IPS-15b (cell line): Measurements from ENCODE around the gene EPHB4.
"Not testable (repeated sequence)": the region's sequence is repeated elsewhere in the genome, so short reads cannot be mapped to it uniquely, and the experiment has no call there.

ENCODE experiments used
- H3K27me3 ChIP-seq: one replicate; pipeline ENCODE4 v1.6.1; 2013; ENCODE audit warnings: low read length; ENCODE audit not compliant: control insufficient read depth, insufficient read depth
- H3K36me3 ChIP-seq: one replicate; pipeline ENCODE4 v1.6.1; 2013; ENCODE audit warnings: low read length; ENCODE audit not compliant: control insufficient read depth, insufficient read depth
- H3K4me1 ChIP-seq: one replicate; pipeline ENCODE4 v1.6.1; 2013; ENCODE audit warnings: mild to moderate bottlenecking, low read length; ENCODE audit not compliant: control insufficient read depth, insufficient read depth
- H3K4me3 ChIP-seq: one replicate; pipeline ENCODE4 v1.5.1; 2013; ENCODE audit warnings: low read depth, low read length
- H3K9ac ChIP-seq: one replicate; pipeline ENCODE4 v1.6.1; 2013; ENCODE audit warnings: low read depth, mild to moderate bottlenecking, low read length
- H3K9me3 ChIP-seq: one replicate; pipeline ENCODE4 v1.6.1; 2013; ENCODE audit warnings: mild to moderate bottlenecking, low read length; ENCODE audit not compliant: control insufficient read depth, insufficient read depth

The EPHB4 gene

GRCh38 chr7:100864263-100864845 is 37.0 kb upstream of the EPHB4 start:
- Histone ChIP-seq H3K4me3 (no peak overlapping the region), H3K36me3 (peaks cover 40% of the 10 kb centered on the region), H3K4me1 (peaks cover 4% of the 10 kb centered on the region), H3K9me3 (no peaks in the 10 kb centered on the region), H3K9ac (no peak overlapping the region), H3K27me3 (no peaks in the 10 kb centered on the region)

GRCh38 chr7:100863406-100863950 is 36.2 kb upstream of the EPHB4 start:
- no peaks in the 10 kb centered on the region for H3K27me3 ChIP-seq
- peaks cover 34% of the 10 kb centered on the region for H3K36me3 ChIP-seq
- H3K4me3 ChIP-seq, result no peak overlapping the region
- H3K4me1 ChIP-seq, result peaks cover 4% of the 10 kb centered on the region
- H3K9me3 ChIP-seq, result no peaks in the 10 kb centered on the region
- H3K9ac ChIP-seq, result no peak overlapping the region

DNA sequence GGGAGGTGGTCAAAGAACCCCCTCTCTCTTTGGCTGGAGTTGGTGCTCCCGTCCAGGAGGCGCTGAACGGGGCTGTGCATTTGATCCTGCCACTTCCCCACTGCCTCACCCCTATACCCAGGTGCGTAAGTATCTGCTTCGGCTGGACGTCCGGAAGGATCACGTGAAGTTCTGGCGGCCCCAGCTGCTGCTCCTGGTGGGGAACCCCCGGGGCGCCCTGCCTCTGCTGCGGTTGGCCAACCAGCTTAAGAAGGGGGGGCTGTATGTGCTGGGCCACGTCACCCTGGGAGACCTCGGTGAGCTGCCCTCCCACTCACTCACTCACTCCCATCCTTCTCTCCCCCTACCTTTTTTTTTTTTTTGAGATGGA is 34.3 kb upstream of the EPHB4 start:
- Histone ChIP-seq H3K9me3 (no peaks in the 10 kb centered on the region), H3K27me3 (no peaks in the 10 kb centered on the region), H3K4me3 (no peak overlapping the region), H3K36me3 (peaks cover 34% of the 10 kb centered on the region), H3K4me1 (peaks cover 2% of the 10 kb centered on the region), H3K9ac (no peak overlapping the region)

GRCh38 chr7:100860702-100861615 is 33.6 kb upstream of the EPHB4 start:
- no peaks in the 10 kb centered on the region for H3K27me3 ChIP-seq
- H3K9me3 ChIP-seq, result no peaks in the 10 kb centered on the region
- H3K4me3 ChIP-seq, result no peak overlapping the region
- H3K9ac ChIP-seq, result no peak overlapping the region
- peaks cover 34% of the 10 kb centered on the region for H3K36me3 ChIP-seq
- no peaks in the 10 kb centered on the region for H3K4me1 ChIP-seq

DNA sequence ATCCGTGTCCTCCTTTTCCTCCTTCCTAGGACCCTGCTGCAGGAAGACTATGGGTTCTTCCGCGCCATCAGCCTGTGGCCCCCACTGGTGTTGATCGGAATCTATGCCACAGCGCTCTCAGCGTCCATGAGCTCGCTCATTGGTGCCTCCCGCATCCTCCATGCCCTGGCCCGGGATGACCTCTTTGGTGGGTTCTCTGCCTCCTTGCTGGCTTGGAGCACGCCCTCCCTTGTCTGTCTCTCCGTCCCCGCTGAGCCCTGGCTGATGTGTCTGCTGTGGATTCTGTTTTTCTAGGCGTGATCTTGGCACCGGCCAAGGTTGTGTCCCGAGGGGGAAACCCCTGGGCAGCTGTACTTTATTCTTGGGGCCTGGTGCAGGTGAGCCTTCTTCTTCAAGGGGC is 32.5 kb upstream of the EPHB4 start:
- no peak overlapping the region for H3K9ac ChIP-seq
- no peaks in the 10 kb centered on the region for H3K27me3 ChIP-seq
- H3K36me3 ChIP-seq, result peaks cover 34% of the 10 kb centered on the region
- H3K4me1 ChIP-seq, result no peaks in the 10 kb centered on the region
- H3K9me3 ChIP-seq, result no peaks in the 10 kb centered on the region
- no peak overlapping the region for H3K4me3 ChIP-seq

DNA sequence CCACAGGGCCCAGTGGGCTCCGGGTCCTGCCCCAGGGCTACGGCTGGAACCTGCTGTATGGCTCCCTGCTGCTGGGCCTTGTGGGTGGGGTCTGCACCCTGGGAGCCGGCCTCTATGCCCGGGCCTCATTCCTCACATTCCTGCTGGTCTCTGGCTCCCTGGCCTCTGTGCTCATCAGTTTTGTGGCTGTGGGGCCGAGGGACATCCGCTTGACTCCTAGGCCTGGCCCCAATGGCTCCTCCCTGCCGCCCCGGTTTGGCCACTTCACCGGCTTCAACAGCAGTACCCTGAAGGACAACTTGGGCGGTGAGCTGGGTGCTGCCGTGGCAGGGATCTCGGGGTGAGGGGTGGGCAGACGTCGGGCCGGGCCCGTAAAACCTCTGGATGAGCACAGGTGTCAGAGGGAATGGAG is 29.6 kb upstream of the EPHB4 start:
- Histone ChIP-seq H3K27me3 (no peaks in the 10 kb centered on the region), H3K4me3 (no peak overlapping the region), H3K9me3 (no peaks in the 10 kb centered on the region), H3K36me3 (peaks cover 18% of the 10 kb centered on the region), H3K4me1 (peaks cover 3% of the 10 kb centered on the region), H3K9ac (no peak overlapping the region)

DNA sequence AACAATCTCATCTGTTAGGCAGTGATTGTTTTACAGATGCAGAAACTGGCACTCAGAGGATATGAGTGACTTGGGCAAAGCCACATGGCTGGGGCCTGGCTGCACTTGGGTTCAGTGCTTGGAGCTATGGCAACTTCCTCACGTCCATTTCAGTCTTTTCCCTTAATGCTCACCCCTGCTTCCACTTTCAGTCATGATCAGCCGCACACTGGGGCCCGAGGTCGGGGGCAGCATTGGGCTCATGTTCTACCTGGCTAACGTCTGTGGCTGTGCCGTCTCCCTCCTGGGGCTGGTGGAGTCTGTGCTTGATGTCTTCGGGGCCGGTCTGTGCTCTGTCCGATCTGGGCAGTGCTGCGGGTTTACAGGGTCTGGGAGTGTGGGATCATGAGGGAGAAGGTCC is 28.2 kb upstream of the EPHB4 start:
- Histone ChIP-seq H3K4me1 (peaks cover 3% of the 10 kb centered on the region), H3K36me3 (peaks cover 7% of the 10 kb centered on the region), H3K9ac (no peak overlapping the region), H3K27me3 (no peaks in the 10 kb centered on the region), H3K9me3 (no peaks in the 10 kb centered on the region), H3K4me3 (no peak overlapping the region)

DNA sequence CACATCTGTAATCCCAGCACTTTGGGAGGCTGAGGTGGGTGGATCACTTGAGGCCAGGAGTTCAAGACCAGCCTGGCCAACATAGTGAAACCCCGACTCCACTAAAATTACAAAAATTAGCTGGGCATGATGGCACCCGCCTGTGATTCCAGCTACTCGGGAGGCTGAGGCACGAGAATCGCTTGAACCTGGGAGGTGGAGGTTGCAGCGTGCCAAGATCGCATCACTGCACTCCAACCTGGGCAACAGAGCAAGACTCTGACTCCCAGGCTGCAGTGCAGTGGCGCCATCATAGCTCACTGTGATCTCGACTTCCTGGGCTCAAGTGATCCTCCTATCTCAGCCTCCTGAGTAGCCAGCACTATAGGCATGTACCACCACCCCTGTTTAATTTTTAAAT is 27.6 kb upstream of the EPHB4 start:
- not testable (repeated sequence) for H3K36me3 ChIP-seq, H3K27me3 ChIP-seq, H3K4me3 ChIP-seq, H3K9ac ChIP-seq, H3K4me1 ChIP-seq, H3K9me3 ChIP-seq

DNA sequence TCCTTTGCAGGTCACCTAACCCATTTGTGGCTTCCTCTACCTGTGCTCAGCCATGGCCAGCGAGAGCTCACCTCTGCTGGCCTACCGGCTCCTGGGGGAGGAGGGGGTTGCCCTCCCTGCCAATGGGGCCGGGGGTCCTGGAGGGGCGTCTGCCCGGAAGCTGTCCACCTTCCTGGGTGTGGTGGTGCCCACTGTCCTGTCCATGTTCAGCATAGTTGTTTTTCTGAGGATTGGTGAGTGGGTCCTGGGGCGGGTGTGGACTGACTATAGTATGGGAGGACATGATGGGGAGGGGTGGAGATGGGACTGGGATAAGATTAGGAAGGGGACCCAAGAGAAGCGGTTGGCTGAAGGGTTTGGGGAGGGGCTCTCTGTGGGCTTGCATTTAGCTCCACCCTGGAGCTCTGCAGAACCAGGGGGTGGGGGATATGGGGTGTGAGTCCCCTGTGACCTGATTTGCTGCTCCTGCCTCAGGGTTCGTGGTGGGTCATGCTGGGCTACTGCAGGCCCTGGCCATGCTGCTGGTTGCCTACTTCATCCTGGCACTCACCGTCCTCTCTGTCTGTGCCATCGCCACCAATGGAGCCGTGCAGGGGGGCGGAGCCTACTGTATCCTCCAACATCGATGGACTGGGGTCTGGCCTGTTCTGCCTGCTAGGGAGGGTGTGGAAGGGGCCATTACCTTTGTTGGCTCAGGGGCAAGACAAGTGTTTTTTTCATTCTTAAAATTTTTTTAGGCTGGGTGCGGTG is 27.0 kb upstream of the EPHB4 start:
- no peaks in the 10 kb centered on the region for H3K27me3 ChIP-seq
- H3K4me3 ChIP-seq, result no peak overlapping the region
- H3K9me3 ChIP-seq, result no peaks in the 10 kb centered on the region
- no peak overlapping the region for H3K9ac ChIP-seq
- H3K4me1 ChIP-seq, result peaks cover 3% of the 10 kb centered on the region
- peaks cover 2% of the 10 kb centered on the region for H3K36me3 ChIP-seq

GRCh38 chr7:100852048-100852872 is 24.9 kb upstream of the EPHB4 start, which contains the start of gene SLC12A9:
Gene SLC12A9 (plus strand): TSS chr7:100852713. CDS start chr7:100854198, 1,485 bp downstream.
- Histone ChIP-seq H3K9ac (peak within 1 kb of the TSS; percentile 65), H3K4me3 (peak within 1 kb of the TSS; percentile 93), H3K4me1 (peaks cover 3% of the 10 kb centered on the region), H3K9me3 (no peaks in the 10 kb centered on the region), H3K27me3 (no peaks in the 10 kb centered on the region), H3K36me3 (no peaks in the 10 kb centered on the region)

- Histone ChIP-seq H3K9ac (no peak overlapping the region), H3K4me1 (no peaks in the 10 kb centered on the region), H3K27me3 (no peaks in the 10 kb centered on the region), H3K36me3 (no peaks in the 10 kb centered on the region), H3K4me3 (no peak overlapping the region), H3K9me3 (no peaks in the 10 kb centered on the region)
Observed at GRCh38 chr7:100847360-100847759, 20.0 kb upstream of the EPHB4 start.
